OCI-LY1 (cell line): ENCODE results near the gene SLC35G6.

ENCODE experiments used
- CTCF ChIP-seq: fragments of 200-600 bp; sonication (generic), shearing (Covaris generic); IDR thresholded peaks from 2 replicates; pipeline ENCODE4 v1.5.1; 2017; ENCODE audit warnings: mild to moderate bottlenecking, antibody characterized with exemption, low read length, moderate library complexity, mixed read lengths
- EZH2 ChIP-seq: fragments of 200-600 bp; sonication (generic), shearing (Covaris generic); IDR thresholded peaks from 2 replicates; pipeline ENCODE4 v1.8.0; 2017; ENCODE audit warnings: borderline replicate concordance, mixed run types, mild to moderate bottlenecking, antibody characterized with exemption, low read length, moderate library complexity, mixed read lengths

DNA sequence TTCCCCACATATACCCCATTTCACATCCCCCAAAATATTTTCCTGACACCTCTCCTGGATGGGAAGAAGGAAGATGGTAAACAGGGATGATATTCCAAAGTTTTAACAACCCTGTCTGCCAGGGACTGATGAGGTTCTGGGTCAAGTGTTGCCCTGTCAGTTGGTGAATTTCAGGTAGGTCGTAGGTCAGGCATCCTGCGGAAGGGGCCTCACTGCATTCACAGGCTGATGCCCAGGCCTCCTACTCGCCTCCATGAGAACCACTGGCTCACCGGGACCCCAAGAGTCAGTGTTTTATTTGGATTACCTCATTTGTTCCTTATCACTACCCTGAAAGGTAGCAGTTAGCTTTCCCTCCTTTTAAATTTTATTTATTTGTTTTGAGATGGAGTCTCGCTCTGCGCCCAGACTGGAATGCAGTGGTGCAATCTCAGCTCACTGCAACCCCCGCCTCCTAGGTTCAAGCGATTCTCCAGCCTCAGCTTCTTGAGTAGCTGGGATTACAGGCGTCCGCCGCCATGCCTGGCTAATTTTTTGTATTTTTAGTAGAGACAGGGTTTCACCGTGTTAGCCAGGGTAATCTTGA, 12.3 kb upstream of the SLC35G6 start:
- no peak for TF ChIP-seq CTCF
- TF ChIP-seq EZH2 = no peak
